ENCODE results near the gene GPC5. TPM values are rescaled to one million over a fixed set of nuclear protein-coding genes. Genes with fewer than 3 reads are reported as not detected.

GPC5 gene
- total RNA-seq, 1 donor from 2014 or later: 0.17 TPM

- H3K36me3 ChIP-seq (ENCODE audit: control insufficient read depth, insufficient read depth, low read length): no peaks in the 10 kb centered on the region
- no peaks in the 10 kb centered on the region for H3K27me3 ChIP-seq (ENCODE audit: control insufficient read depth, insufficient read depth, low read length)
- no peak overlapping the region for H3K4me3 ChIP-seq (ENCODE audit: low read depth, low read length)
- TF ChIP-seq CTCF (IDR thresholded peaks at IDR 0.05; ENCODE audit: insufficient read depth, low read length, poor library complexity, severe bottlenecking): no peak
- no peak for DNase-seq (ENCODE audit: low read depth)
These were observed 303.6 kb downstream of the GPC5 start for GRCh38 chr13:91701975-91702374.

GRCh38 chr13:91702411-91702810 is 304.0 kb downstream of the GPC5 start:
- no peak for DNase-seq (ENCODE audit: low read depth)
- Histone ChIP-seq H3K36me3 (ENCODE audit: control insufficient read depth, insufficient read depth, low read length) (no peaks in the 10 kb centered on the region), H3K27me3 (ENCODE audit: control insufficient read depth, insufficient read depth, low read length) (no peaks in the 10 kb centered on the region), H3K4me3 (ENCODE audit: low read depth, low read length) (no peak overlapping the region)
- no peak for TF ChIP-seq CTCF (IDR thresholded peaks at IDR 0.05; ENCODE audit: insufficient read depth, low read length, poor library complexity, severe bottlenecking)

- H3K27me3 ChIP-seq (ENCODE audit: control insufficient read depth, insufficient read depth, low read length): no peaks in the 10 kb centered on the region
- no peak for TF ChIP-seq CTCF (IDR thresholded peaks at IDR 0.05; ENCODE audit: insufficient read depth, low read length, poor library complexity, severe bottlenecking)
- H3K4me3 ChIP-seq (ENCODE audit: low read depth, low read length): no peak overlapping the region
- no peaks in the 10 kb centered on the region for H3K36me3 ChIP-seq (ENCODE audit: control insufficient read depth, insufficient read depth, low read length)
- DNase-seq (ENCODE audit: low read depth): no peak
These were observed 306.0 kb downstream of the GPC5 start for GRCh38 chr13:91704398-91704797.

GRCh38 chr13:91708558-91708957 is 310.1 kb downstream of the GPC5 start:
- no peaks in the 10 kb centered on the region for H3K27me3 ChIP-seq (ENCODE audit: control insufficient read depth, insufficient read depth, low read length)
- no peak for TF ChIP-seq CTCF (IDR thresholded peaks at IDR 0.05; ENCODE audit: insufficient read depth, low read length, poor library complexity, severe bottlenecking)
- H3K4me3 ChIP-seq (ENCODE audit: low read depth, low read length): no peak overlapping the region
- H3K36me3 ChIP-seq (ENCODE audit: control insufficient read depth, insufficient read depth, low read length): no peaks in the 10 kb centered on the region
- no peak for DNase-seq (ENCODE audit: low read depth)

DNA sequence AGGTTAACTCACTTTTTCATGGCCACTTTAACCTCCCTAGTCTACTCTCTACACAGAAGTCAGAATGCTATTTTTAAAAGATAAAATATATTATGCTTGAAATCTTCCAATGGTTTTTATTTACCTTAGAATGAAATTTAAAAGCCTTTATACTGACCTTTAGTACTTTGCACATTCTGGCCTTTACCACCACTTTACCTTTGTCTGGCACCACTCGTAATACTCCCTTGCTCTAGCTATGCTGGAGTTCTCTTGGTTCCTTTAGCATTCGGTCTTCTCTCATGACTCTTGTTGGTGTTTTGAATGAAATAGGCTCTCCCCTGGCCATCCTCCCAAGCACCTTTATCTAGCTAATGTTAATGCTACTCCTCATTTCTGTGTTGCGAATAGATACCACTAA is 310.8 kb downstream of the GPC5 start:
- TF ChIP-seq CTCF (IDR thresholded peaks at IDR 0.05; ENCODE audit: insufficient read depth, low read length, poor library complexity, severe bottlenecking): no peak
- Histone ChIP-seq H3K27me3 (ENCODE audit: control insufficient read depth, insufficient read depth, low read length) (no peaks in the 10 kb centered on the region), H3K36me3 (ENCODE audit: control insufficient read depth, insufficient read depth, low read length) (no peaks in the 10 kb centered on the region), H3K4me3 (ENCODE audit: low read depth, low read length) (no peak overlapping the region)
- no peak for DNase-seq (ENCODE audit: low read depth)

DNA sequence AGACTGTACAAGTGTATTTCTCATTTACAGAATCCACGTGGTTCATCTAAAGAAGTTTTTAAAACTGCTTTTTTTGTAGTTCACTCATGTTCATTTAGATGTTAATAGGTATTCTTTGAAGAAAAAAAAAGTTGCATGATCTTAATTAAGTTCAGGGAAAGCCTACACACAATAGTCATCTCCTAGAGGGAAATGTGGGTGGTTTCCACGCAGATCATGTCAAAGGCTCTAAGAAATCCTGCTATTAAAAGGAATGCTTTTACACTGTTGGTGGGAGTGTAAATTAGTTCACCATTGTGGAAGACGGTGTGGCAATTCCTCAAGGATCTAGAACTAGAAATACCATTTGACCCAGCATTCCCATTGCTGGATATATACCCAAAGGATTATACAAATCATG is 312.3 kb downstream of the GPC5 start:
- Histone ChIP-seq H3K36me3 (ENCODE audit: control insufficient read depth, insufficient read depth, low read length) (no peaks in the 10 kb centered on the region), H3K27me3 (ENCODE audit: control insufficient read depth, insufficient read depth, low read length) (no peaks in the 10 kb centered on the region), H3K4me3 (ENCODE audit: low read depth, low read length) (no peak overlapping the region)
- TF ChIP-seq CTCF (IDR thresholded peaks at IDR 0.05; ENCODE audit: insufficient read depth, low read length, poor library complexity, severe bottlenecking): no peak
- no peak for DNase-seq (ENCODE audit: low read depth)
